ENCODE results near the gene ZNF474. TPM values are rescaled to one million over a fixed set of nuclear protein-coding genes. Genes with fewer than 3 reads are reported as not detected.

The ZNF474 gene
- polyA plus RNA-seq, 1 donor from 2014 or later = 0.35 TPM

DNA sequence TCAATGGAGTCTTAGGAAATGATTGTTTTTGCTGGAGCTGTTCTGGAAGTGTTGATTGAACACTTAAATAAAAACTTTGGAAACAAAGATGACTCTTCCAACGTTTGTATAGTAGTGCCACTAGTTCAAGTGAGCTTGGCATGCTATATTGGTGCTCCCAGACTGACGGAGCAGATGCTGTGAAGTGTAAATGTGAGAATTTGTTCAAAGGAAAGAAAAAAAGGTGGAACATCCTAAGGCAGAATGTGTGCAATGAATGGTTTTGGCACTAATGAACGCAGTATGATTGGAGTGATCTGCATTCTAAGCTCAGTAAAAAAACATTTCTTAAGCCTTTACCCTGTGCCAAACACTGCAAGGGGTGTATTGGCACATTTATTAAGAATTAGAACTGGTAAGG lies 69.8 kb downstream of the ZNF474 start:
- H3K4me3 Mint-ChIP-seq = no peak overlapping the region
- no peak overlapping the region for H3K27ac Mint-ChIP-seq
- H3K36me3 Mint-ChIP-seq = no peaks in the 10 kb centered on the region
- no peaks in the 10 kb centered on the region for H3K4me1 Mint-ChIP-seq
- no peaks in the 10 kb centered on the region for H3K9me3 Mint-ChIP-seq
- peaks cover 4% of the 10 kb centered on the region for H3K27me3 Mint-ChIP-seq

DNA sequence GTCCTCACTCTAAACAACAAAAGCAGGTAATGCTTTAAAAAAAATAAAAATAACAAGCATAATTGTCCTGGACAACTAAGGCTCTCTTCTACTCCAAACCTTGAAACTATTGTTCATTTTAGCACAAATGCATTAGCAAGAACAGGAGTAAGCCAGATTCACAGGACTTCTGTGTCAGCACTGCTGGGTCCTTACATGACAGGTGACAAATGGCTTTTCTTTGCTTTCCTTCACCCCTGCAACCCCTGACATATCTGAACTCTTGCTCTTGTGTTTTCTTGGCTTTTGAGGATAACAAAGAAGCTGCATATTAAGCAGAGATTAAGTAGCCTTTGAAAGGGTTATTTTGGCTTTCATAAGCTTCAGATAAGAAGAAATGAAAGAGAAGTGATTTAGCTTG lies 71.1 kb downstream of the ZNF474 start:
- Mint-ChIP-seq H3K27ac (no peak overlapping the region), H3K9me3 (no peaks in the 10 kb centered on the region), H3K36me3 (no peaks in the 10 kb centered on the region), H3K27me3 (peaks cover 1% of the 10 kb centered on the region), H3K4me1 (no peaks in the 10 kb centered on the region), H3K4me3 (no peak overlapping the region)

DNA sequence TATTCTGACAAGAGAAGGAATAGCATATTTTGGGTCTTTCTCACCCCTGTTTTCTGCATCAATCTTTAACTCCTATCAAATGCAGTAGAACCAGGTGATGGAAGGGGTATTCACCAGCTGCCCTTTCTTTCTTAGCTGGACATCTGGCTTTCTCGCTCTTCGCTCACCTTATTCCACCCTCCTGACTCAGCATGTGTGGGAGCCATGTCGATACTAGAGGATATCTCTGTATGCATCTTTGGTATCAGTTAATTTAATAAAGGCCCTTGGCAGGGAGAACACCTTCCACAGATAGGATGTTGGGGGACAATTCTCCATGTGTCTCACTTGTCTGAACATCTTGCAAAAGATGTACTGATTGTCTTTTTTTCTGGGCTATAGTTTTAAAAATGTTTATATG lies 71.5 kb downstream of the ZNF474 start:
- no peaks in the 10 kb centered on the region for H3K4me1 Mint-ChIP-seq
- H3K27ac Mint-ChIP-seq = no peak overlapping the region
- peaks cover 1% of the 10 kb centered on the region for H3K27me3 Mint-ChIP-seq
- no peak overlapping the region for H3K4me3 Mint-ChIP-seq
- H3K36me3 Mint-ChIP-seq = no peaks in the 10 kb centered on the region
- H3K9me3 Mint-ChIP-seq = peaks cover 0 to 2% (median 0%) of the 10 kb centered on the region in 3 donors

DNA sequence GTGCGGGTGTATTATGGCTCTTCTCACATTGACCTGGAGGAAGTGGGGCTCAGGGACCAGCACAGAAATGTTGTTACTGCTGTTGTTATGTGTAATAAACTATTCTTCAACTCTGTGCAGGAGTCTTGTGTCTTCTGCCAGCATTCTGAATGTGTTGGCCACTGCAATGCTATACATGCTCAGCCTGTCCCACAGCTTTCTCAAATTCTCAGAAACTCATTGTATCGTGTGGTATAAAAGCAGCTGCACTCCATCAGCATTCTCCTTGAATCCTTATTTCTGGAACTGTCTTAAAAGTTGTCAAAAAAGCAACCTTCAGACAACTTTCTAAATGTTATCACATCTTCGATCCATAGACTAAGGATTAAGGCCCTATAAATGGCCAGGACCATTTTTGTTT lies 72.0 kb downstream of the ZNF474 start:
- Mint-ChIP-seq H3K4me1 (no peaks in the 10 kb centered on the region), H3K9me3 (peaks cover 0 to 3% (median 0%) of the 10 kb centered on the region in 3 donors), H3K4me3 (no peak overlapping the region), H3K27ac (no peak overlapping the region), H3K27me3 (peaks cover 1% of the 10 kb centered on the region), H3K36me3 (no peaks in the 10 kb centered on the region)

DNA sequence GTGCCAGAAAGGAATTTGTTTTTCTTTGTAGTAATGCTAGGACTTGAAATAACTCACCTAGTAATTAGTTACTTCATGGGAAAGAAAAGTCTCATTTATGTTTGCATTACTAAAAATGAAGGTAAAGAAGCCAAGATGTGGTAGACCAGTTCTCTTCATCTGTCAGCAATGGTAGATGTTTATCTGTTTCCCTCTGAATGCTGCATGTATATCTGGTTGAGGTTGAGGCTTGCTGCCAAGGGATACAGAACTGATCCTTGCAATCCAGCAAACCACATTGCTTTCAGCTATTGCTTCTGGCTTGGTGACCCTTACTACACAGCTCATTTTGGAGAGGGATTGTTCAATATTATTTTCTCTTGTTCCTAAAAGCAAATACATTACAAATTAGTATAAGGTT lies 73.6 kb downstream of the ZNF474 start:
- H3K9me3 Mint-ChIP-seq = peaks cover 0 to 3% (median 0%) of the 10 kb centered on the region in 3 donors
- H3K27me3 Mint-ChIP-seq = peaks cover 1% of the 10 kb centered on the region
- H3K27ac Mint-ChIP-seq = no peak overlapping the region
- H3K4me3 Mint-ChIP-seq = no peak overlapping the region
- peaks cover 1% of the 10 kb centered on the region for H3K36me3 Mint-ChIP-seq
- no peaks in the 10 kb centered on the region for H3K4me1 Mint-ChIP-seq

Other genes with a start within 250 kb of the ZNF474 start
- gene SRFBP1, start 167.6 kb upstream of the ZNF474 start, polyA plus RNA-seq = 15.2 TPM
- gene LOX, start 51.3 kb upstream of the ZNF474 start, polyA plus RNA-seq = not detected
- gene SNCAIP, start 182.7 kb downstream of the ZNF474 start, polyA plus RNA-seq = not detected

Data from IgD-negative memory B cell (primary cell).